ENCODE data around the gene EIF3K. TPM values are rescaled to one million over a fixed set of nuclear protein-coding genes. Genes with fewer than 3 reads are reported as not detected.

The EIF3K gene
- total RNA-seq, 1 experiment from 2014 or later: 2,011 TPM

DNA sequence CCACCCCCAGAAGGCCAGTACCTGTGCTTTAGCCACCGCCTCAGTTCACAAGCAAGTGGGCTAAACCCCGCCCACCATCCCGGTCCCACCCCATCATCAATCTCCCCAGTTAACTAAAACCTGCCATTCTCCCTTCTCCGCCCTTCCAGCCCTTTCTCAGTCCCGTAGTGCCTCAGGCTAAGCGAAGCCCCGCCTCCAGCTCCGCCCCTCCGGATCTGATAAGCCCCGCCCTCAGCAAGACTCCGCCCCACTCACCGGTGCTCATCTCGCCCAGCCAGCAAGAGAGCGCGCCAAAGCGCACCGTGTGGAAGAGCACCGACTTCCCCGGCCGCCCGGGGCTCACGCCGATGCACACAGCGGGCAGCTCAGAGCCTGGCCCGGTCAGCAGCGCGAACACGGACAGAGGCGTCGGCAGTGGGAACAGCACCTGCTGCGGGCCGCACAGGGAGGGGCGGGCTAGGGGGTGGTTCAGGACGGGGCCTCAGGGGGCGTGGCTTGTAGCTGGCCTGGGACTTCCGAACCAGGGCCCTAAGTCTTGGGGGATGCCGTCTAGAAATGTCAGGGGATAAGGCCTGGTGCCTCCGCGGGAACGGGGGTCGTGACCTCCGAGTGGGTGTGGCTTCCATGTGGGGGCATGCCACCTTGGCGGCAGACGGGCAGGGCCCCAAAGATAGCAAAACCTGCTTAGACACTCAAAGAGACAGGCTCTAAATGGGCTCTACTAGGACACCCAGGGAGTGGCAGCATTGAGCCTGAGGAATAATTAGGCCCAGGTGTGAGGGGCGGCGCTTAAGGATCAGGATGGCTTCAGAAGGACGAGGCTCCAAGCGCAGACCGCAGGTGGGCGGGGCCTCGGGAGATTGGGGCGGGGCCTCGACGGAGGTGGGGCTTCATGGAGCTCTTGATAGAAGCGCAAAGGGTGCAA is 22.7 kb upstream of the EIF3K start:
- no TSS peak for BruUV-seq (replicated peaks)
- TF ChIP-seq TCF7L2 (IDR thresholded peaks at IDR 0.05; ENCODE audit: low read depth, low read length): no peak
- TF ChIP-seq POLR2AphosphoS5 (IDR thresholded peaks at IDR 0.05; ENCODE audit: low read depth, low read length): no peak
- TF ChIP-seq SIN3A (IDR thresholded peaks at IDR 0.05; ENCODE audit: borderline replicate concordance, insufficient read depth, low read depth, low read length): no peak
- TF ChIP-seq, protein P1, sequence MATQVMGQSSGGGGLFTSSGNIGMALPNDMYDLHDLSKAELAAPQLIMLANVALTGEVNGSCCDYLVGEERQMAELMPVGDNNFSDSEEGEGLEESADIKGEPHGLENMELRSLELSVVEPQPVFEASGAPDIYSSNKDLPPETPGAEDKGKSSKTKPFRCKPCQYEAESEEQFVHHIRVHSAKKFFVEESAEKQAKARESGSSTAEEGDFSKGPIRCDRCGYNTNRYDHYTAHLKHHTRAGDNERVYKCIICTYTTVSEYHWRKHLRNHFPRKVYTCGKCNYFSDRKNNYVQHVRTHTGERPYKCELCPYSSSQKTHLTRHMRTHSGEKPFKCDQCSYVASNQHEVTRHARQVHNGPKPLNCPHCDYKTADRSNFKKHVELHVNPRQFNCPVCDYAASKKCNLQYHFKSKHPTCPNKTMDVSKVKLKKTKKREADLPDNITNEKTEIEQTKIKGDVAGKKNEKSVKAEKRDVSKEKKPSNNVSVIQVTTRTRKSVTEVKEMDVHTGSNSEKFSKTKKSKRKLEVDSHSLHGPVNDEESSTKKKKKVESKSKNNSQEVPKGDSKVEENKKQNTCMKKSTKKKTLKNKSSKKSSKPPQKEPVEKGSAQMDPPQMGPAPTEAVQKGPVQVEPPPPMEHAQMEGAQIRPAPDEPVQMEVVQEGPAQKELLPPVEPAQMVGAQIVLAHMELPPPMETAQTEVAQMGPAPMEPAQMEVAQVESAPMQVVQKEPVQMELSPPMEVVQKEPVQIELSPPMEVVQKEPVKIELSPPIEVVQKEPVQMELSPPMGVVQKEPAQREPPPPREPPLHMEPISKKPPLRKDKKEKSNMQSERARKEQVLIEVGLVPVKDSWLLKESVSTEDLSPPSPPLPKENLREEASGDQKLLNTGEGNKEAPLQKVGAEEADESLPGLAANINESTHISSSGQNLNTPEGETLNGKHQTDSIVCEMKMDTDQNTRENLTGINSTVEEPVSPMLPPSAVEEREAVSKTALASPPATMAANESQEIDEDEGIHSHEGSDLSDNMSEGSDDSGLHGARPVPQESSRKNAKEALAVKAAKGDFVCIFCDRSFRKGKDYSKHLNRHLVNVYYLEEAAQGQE (IDR thresholded peaks at IDR 0.05; ENCODE audit: insufficient read depth in 1 of 2, low read depth in 2 of 2, low read length in 1 of 2): no peak
- TF ChIP-seq, protein P2, sequence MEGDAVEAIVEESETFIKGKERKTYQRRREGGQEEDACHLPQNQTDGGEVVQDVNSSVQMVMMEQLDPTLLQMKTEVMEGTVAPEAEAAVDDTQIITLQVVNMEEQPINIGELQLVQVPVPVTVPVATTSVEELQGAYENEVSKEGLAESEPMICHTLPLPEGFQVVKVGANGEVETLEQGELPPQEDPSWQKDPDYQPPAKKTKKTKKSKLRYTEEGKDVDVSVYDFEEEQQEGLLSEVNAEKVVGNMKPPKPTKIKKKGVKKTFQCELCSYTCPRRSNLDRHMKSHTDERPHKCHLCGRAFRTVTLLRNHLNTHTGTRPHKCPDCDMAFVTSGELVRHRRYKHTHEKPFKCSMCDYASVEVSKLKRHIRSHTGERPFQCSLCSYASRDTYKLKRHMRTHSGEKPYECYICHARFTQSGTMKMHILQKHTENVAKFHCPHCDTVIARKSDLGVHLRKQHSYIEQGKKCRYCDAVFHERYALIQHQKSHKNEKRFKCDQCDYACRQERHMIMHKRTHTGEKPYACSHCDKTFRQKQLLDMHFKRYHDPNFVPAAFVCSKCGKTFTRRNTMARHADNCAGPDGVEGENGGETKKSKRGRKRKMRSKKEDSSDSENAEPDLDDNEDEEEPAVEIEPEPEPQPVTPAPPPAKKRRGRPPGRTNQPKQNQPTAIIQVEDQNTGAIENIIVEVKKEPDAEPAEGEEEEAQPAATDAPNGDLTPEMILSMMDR (IDR thresholded peaks at IDR 0.05): no peak
- no peaks in the 10 kb centered on the region for H3K36me3 ChIP-seq (ENCODE audit: control insufficient read depth, insufficient read depth, low read length)
- intact Hi-C loops (cut with micrococcal nuclease; ENCODE audit: unreplicated experiment) (no loop called here), in situ Hi-C loops (cut with HindIII; ENCODE audit: low pct_unique_long_range_greater_than_20kb, low sequenced_read_pairs) (no loop called here)
- no peaks in the 10 kb centered on the region for H3K4me1 ChIP-seq (ENCODE audit: control insufficient read depth, insufficient read depth, low read length)
- H3K9me3 ChIP-seq (ENCODE audit: control insufficient read depth, insufficient read depth, low read depth, low read length): no peaks in the 10 kb centered on the region
- ATAC-seq (peak; percentile 89), DNase-seq (ENCODE audit: low read depth, low spot score) (peak; percentile 76)
- ChIA-PET CTCF (interaction anchor here (0.5 to 1.9 kb wide), 9 partner anchors 8 to 1584 kb away, joined by 3 to 6 read pairs (median 4); no protein-coding TSS in a partner anchor), POLR2A (interaction anchor here (0.6 to 1.7 kb wide), 2 partner anchors 10 to 28 kb away, joined by 3 to 19 read pairs; no protein-coding TSS in a partner anchor)
- H3K27me3 ChIP-seq (ENCODE audit: control insufficient read depth, insufficient read depth, low read length): no peaks in the 10 kb centered on the region
- no peak overlapping the region for H3K27ac ChIP-seq (ENCODE audit: low read length)
- H3K4me3 ChIP-seq (ENCODE audit: low read depth in 2 of 2, low read length in 2 of 2): peak overlapping the region; percentile 32 to 50

DNA sequence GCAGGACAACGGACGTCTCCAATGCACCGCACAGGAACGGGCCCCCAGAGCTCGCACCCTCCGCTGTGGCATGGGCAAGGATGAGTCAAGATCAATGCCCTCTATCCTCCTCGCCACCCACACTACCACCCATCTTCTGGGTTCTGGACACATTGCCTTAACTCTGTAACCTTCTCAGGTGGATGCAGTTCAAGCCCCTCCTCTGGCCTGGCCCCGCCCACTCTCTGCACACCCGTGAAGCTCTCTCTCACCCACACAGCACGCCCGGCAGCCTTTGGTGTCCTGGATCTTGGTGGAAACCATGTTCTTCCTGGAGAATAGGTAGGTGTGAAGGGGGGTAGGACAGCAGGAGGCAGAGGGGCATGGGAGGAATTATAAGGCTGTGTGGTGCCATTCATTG is 21.9 kb upstream of the EIF3K start:
- intact Hi-C loops (cut with micrococcal nuclease; ENCODE audit: unreplicated experiment): no loop called here
- ATAC-seq: no peak

More for the DNA sequence above, 21.9 kb upstream of the EIF3K start:
- Histone ChIP-seq H3K27ac (ENCODE audit: low read length) (no peak overlapping the region), H3K36me3 (ENCODE audit: control insufficient read depth, insufficient read depth, low read length) (no peaks in the 10 kb centered on the region), H3K27me3 (ENCODE audit: control insufficient read depth, insufficient read depth, low read length) (no peaks in the 10 kb centered on the region), H3K9me3 (ENCODE audit: control insufficient read depth, insufficient read depth, low read depth, low read length) (no peaks in the 10 kb centered on the region), H3K4me1 (ENCODE audit: control insufficient read depth, insufficient read depth, low read length) (no peaks in the 10 kb centered on the region), H3K4me3 (ENCODE audit: low read depth in 2 of 2, low read length in 2 of 2) (no peak overlapping the region)
- CTCF ChIA-PET: interaction anchor here (0.7 to 1.9 kb wide), 2 partner anchors 37 to 326 kb away, joined by 3 to 6 read pairs; no protein-coding TSS in a partner anchor
- TF ChIP-seq, protein P2 (IDR thresholded peaks at IDR 0.05): no peak
- TF ChIP-seq POLR2AphosphoS5 (IDR thresholded peaks at IDR 0.05; ENCODE audit: low read depth, low read length): no peak
- no peak for TF ChIP-seq SIN3A (IDR thresholded peaks at IDR 0.05; ENCODE audit: borderline replicate concordance, insufficient read depth, low read depth, low read length)
- TF ChIP-seq, protein P1 (IDR thresholded peaks at IDR 0.05; ENCODE audit: insufficient read depth in 1 of 2, low read depth in 2 of 2, low read length in 1 of 2): no peak
- TF ChIP-seq TCF7L2 (IDR thresholded peaks at IDR 0.05; ENCODE audit: low read depth, low read length): no peak
- BruUV-seq (replicated peaks): no TSS peak
- POLR2A ChIA-PET: interaction anchor here (0.7 to 1.7 kb wide), 2 partner anchors 11 to 77 kb away, joined by 6 to 19 read pairs; no protein-coding TSS in a partner anchor
- no peak for DNase-seq (ENCODE audit: low read depth, low spot score)
- in situ Hi-C loops (cut with HindIII; ENCODE audit: low pct_unique_long_range_greater_than_20kb, low sequenced_read_pairs): no loop called here
